NCI-H2171 (cell line): ENCODE results near the gene ADM5.
"Not testable (repeated sequence)": the region's sequence is repeated elsewhere in the genome, so short reads cannot be mapped to it uniquely, and the experiment has no call there.

Experiments
- DNase-seq: peaks from one replicate; lab custom pipeline; 2025; lab: John Stamatoyannopoulos, UW

ADM5 gene

GRCh38 chr19:49701271-49701786 is 11.9 kb downstream of the ADM5 start:
- DNase-seq, result no peak

DNA sequence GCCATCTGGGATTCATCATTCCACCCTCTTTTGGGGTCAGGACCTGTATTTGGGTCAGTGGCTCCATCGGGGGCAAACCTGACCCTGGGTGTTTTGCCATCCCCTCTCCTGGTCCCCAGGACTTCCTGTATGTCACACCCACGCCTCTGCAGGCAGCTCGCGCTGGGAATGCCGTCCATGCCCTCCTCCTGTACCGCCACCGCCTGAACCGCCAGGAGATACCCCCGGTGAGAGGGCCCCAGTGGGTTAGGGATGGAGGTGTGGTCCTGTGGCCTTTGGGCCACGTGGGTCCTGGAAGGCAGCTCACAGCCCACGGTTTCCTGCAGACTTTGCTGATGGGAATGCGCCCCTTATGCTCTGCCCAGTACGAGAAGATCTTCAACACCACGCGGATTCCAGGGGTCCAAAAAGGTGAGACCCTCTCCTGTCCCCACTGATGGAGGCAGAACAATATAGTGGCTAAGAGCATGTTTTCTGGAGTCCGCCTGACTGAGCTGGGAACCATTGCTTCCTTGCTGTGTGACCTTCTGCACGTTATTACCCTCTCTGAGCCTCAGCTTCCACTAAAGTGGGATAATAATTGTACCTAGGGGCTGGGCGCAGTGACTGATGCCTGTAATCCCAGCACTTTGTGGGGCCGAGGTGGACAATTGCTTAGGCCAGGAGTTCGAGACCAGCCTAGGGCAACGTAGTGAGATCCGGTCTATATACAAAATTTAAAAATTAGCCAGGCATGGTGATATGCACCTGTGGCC is 15.7 kb downstream of the ADM5 start:
- no peak for DNase-seq

DNA sequence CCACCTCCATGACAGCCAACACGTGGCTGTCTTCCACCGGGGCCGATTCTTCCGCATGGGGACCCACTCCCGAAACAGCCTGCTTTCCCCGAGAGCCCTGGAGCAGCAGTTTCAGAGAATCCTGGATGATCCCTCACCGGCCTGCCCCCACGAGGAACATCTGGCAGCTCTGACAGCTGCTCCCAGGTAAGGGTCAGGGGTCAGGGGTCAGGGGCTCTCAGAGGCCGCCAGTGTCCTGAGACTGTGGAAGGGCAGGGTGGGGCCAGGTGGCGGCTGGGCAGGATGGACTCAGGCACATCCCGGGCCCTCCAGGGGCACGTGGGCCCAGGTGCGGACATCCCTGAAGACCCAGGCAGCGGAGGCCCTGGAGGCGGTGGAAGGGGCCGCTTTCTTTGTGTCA is 16.5 kb downstream of the ADM5 start:
- no peak for DNase-seq

GRCh38 chr19:49710372-49710951 is 21.1 kb downstream of the ADM5 start:
- DNase-seq, result no peak

- no peak for DNase-seq
These were observed 23.0 kb downstream of the ADM5 start for GRCh38 chr19:49712397-49712859.

GRCh38 chr19:49713236-49713845 is 23.9 kb downstream of the ADM5 start:
- no peak for DNase-seq

DNA sequence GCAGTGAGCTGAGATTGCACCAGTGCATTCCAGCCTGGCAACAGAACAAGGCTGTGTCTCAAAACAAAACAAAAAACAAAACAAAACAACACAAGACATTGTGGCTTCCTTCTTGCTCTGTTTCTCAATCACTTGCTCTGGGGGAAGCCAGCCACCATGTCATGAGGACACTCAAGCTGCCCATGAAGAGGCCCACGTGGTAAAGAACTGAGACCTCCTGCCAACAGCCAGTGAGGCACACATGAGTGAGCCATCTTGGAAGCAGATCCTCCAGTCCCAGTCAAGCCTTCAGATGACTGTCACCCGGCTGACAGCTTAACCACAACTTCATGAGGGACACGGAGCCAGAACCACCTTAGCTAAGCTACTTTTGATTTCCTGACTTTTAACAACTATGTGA is 26.8 kb downstream of the ADM5 start:
- DNase-seq, result no peak

DNA sequence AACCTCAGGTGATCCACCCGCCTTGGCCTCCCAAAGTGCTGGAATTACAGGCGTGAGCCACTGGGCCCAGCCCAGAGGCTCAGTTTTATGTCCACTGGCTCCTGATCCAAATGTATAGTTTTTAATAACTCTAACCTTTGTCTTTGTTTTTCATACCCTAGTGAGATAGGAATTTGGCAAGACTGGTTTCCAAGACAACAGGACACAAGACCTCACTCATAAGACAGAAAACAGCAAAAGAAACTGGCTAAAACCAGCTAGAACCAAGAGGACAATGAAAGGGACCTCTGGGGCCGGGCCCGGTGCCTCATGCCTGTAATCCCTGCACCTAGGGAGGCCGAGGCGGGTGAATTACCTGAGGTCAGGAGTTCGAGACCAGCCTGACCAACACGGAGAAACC is 29.1 kb downstream of the ADM5 start:
- DNase-seq, result no peak

- DNase-seq, result no peak
These were observed 29.6 kb downstream of the ADM5 start for GRCh38 chr19:49718991-49719390.

GRCh38 chr19:49719420-49719819 is 30.0 kb downstream of the ADM5 start:
- DNase-seq, result not testable (repeated sequence)

GRCh38 chr19:49727217-49728030 is 38.0 kb downstream of the ADM5 start:
- DNase-seq, result no peak

GRCh38 chr19:49730166-49730565 is 40.8 kb downstream of the ADM5 start:
- no peak for DNase-seq

DNA sequence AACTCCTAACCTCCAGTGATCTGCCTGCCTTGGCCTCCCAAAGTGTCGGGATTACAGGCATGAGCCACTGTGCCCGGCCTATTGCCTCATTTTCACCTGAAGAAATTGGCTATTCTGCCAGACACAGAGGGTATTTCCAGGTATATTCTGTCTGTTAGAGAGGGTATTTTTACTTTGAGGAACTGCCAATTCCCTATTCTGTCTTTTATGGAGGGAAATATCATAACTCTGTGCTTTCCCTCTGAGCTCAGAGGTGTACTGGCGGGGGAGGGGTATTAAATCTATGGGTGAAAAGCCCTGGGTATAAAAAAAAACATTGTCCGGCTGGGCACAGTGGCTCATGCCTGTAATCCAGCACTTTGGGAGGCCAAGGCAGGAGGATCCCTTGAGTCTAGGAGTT is 48.9 kb downstream of the ADM5 start:
- DNase-seq, result no peak

GRCh38 chr19:49739098-49739497 is 49.7 kb downstream of the ADM5 start:
- no peak for DNase-seq

- DNase-seq, result no peak
These were observed 50.5 kb downstream of the ADM5 start for GRCh38 chr19:49739933-49740332.
